Loucy (cell line): ENCODE results near the gene RIPOR3.
"Not testable (repeated sequence)": the region's sequence is repeated elsewhere in the genome, so short reads cannot be mapped to it uniquely, and the experiment has no call there.

ENCODE experiments used
- H2AFZ ChIP-seq: fragments of 200-600 bp; sonication (generic); 2 replicates; pipeline ENCODE4 v1.6.0; 2016; ENCODE audit warnings: antibody characterized with exemption, mild to moderate bottlenecking, low read length, moderate library complexity
- H3F3A ChIP-seq: fragments of 200-600 bp; 2 replicates; pipeline ENCODE4 v1.6.0; 2016; ENCODE audit warnings: antibody characterized with exemption, low read depth, mild to moderate bottlenecking
- H3K27me3 ChIP-seq: fragments of 200-600 bp; sonication (generic); 2 replicates; pipeline ENCODE4 v1.6.1; 2014; ENCODE audit warnings: low read length, mild to moderate bottlenecking; ENCODE audit not compliant: insufficient read depth, poor library complexity, severe bottlenecking
- H3K36me3 ChIP-seq: fragments of 200-600 bp; sonication (generic); 2 replicates; pipeline ENCODE4 v1.6.1; 2016; ENCODE audit warnings: low read length; ENCODE audit not compliant: insufficient read depth
- H3K4me1 ChIP-seq: fragments of 200-600 bp; sonication (generic); 2 replicates; pipeline ENCODE4 v1.5.1; 2014; ENCODE audit warnings: low read length, mild to moderate bottlenecking; ENCODE audit not compliant: insufficient read depth, poor library complexity, severe bottlenecking
- H3K4me2 ChIP-seq: fragments of 200-600 bp; sonication (generic); 2 replicates; pipeline ENCODE4 v1.6.0; 2014; ENCODE audit warnings: antibody characterized with exemption, low read length, low read depth, mild to moderate bottlenecking; ENCODE audit not compliant: poor library complexity, severe bottlenecking
- H3K4me3 ChIP-seq: fragments of 200-600 bp; sonication (generic); 2 replicates; pipeline ENCODE4 v1.5.1; 2014; ENCODE audit warnings: low read length, mild to moderate bottlenecking, mixed read lengths; ENCODE audit not compliant: poor library complexity, severe bottlenecking
- H3K79me2 ChIP-seq: fragments of 200-600 bp; sonication (generic); 2 replicates; pipeline ENCODE4 v1.6.1; 2014; ENCODE audit warnings: low read length; ENCODE audit not compliant: insufficient read depth
- H3K9ac ChIP-seq: fragments of 200-600 bp; sonication (generic); 2 replicates; pipeline ENCODE4 v1.6.0; 2014; ENCODE audit warnings: mild to moderate bottlenecking, low read depth, low read length, moderate library complexity; ENCODE audit not compliant: poor library complexity, severe bottlenecking
- H3K9me2 ChIP-seq: fragments of 200-600 bp; sonication (generic); replicated peaks from 2 replicates; pipeline ENCODE4 v1.6.1; 2016; ENCODE audit warnings: low read depth, low read length, mixed read lengths
- H3K9me3 ChIP-seq: fragments of 200-600 bp; sonication (generic); 2 replicates; pipeline ENCODE4 v1.6.1; 2014; ENCODE audit warnings: mild to moderate bottlenecking, antibody characterized with exemption, low read length, low read depth; ENCODE audit not compliant: insufficient read depth
- H4K20me1 ChIP-seq: fragments of 200-600 bp; sonication (generic); 2 replicates; pipeline ENCODE4 v1.6.0; 2014; ENCODE audit warnings: antibody characterized with exemption, low read length, mild to moderate bottlenecking; ENCODE audit not compliant: insufficient read depth, poor library complexity, severe bottlenecking
- EZH2phosphoT487 ChIP-seq: fragments of 200-600 bp; IDR thresholded peaks from 2 replicates; pipeline ENCODE4 v1.6.1; 2018; ENCODE audit warnings: antibody characterized with exemption, mild to moderate bottlenecking, moderate library complexity, borderline replicate concordance
- TF ChIP-seq, protein P1 (sequence below): fragments of 200-600 bp; sonication (generic); conservative IDR thresholded peaks from 2 replicates; pipeline ENCODE4 v1.5.1; 2014; ENCODE audit warnings: mild to moderate bottlenecking, antibody characterized with exemption, low read length

The RIPOR3 gene

DNA sequence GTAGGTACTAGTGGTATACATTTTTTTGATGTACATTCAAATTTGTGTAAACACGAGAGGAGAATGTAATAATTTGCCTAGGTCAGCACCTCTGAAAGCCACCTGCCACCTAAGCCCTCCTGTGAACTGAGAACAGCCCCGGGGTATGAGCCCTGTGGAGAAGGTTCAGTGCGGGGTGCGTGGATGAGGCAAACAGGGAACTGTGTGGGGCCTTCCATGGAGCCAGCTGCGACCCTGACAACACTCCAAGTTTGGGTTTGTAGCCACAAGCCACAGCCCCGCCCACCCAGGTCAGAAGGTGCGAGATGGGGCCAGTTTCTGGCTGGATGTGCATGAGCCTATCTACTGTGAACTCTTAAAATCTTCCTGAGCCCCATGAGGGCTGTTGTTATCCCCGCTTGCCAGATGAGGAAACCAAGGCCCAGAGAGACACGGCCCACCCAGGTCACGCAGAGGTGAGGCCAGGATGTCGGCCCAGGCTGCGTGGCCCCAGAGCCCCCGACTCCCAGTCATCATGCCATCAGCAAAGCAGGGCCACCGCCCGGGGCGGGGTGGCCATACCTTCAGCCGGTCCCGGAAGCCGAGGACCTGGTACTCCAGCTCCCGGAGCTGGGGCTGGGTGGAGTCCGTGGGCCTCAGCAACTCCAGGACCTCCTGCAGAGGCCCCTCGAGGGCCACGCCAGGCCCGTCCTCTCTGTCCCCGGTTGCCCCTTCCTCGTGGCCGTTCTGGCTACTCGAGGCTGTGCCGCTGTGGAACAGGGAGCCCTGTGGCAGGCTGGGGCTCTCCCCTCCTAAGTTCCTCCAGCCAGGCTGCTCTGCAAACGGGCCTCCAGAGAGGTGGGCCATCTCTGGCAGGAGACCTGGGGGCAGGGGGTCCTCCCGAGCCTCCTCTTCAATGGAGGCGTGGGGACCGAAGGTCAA lies 89.6 kb downstream of the RIPOR3 start:
- H3K36me3 ChIP-seq, result no peaks in the 10 kb centered on the region
- no peaks in the 10 kb centered on the region for H3K79me2 ChIP-seq
- H3K4me2 ChIP-seq, result no peak overlapping the region
- no peaks in the 10 kb centered on the region for H3K9me3 ChIP-seq
- no peak overlapping the region for H3K4me3 ChIP-seq
- H2AFZ ChIP-seq, result no peak overlapping the region
- H3K9me2 ChIP-seq, result no peaks in the 10 kb centered on the region
- TF ChIP-seq, protein P1, sequence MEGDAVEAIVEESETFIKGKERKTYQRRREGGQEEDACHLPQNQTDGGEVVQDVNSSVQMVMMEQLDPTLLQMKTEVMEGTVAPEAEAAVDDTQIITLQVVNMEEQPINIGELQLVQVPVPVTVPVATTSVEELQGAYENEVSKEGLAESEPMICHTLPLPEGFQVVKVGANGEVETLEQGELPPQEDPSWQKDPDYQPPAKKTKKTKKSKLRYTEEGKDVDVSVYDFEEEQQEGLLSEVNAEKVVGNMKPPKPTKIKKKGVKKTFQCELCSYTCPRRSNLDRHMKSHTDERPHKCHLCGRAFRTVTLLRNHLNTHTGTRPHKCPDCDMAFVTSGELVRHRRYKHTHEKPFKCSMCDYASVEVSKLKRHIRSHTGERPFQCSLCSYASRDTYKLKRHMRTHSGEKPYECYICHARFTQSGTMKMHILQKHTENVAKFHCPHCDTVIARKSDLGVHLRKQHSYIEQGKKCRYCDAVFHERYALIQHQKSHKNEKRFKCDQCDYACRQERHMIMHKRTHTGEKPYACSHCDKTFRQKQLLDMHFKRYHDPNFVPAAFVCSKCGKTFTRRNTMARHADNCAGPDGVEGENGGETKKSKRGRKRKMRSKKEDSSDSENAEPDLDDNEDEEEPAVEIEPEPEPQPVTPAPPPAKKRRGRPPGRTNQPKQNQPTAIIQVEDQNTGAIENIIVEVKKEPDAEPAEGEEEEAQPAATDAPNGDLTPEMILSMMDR, result no peak
- no peak for TF ChIP-seq EZH2phosphoT487
- H3K4me1 ChIP-seq, result peaks cover 6% of the 10 kb centered on the region
- H3K27me3 ChIP-seq, result no peaks in the 10 kb centered on the region
- H3F3A ChIP-seq, result no peaks in the 10 kb centered on the region
- H3K9ac ChIP-seq, result no peak overlapping the region
- no peaks in the 10 kb centered on the region for H4K20me1 ChIP-seq

DNA sequence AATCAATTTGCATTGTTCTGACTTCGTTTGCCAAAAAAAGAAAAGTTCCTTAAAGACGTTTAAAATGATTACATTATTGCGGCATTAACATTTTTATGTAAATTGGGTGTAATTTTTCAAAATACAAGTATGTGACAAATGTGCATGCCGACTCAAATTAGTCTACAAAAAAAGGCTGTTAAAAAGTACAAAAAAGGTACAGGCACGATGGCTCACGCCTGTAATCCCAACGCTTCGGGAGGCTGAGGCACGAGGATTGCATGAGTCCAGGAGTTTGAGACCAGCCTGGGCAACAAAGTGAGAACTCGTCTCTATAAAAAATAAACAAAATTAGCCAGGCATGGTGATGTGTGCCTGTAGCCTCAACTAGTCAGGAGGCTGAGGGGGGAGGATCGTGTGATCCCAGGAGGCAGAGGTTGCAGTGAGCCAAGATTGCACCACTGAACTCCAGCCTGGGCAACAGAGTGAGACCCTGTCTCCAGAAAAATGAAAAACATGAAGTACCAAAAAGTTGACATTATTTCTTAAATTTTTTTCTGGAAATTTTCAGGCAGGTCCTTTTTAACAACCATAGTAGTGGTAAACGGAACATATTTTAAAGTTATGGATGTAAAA lies 91.0 kb downstream of the RIPOR3 start:
- Histone ChIP-seq H2AFZ (no peak overlapping the region), H3K4me3 (no peak overlapping the region), H3K4me2 (no peak overlapping the region), H4K20me1 (no peaks in the 10 kb centered on the region), H3K36me3 (no peaks in the 10 kb centered on the region), H3K9me2 (no peaks in the 10 kb centered on the region), H3K9ac (no peak overlapping the region), H3K79me2 (no peaks in the 10 kb centered on the region), H3K27me3 (no peaks in the 10 kb centered on the region), H3F3A (no peaks in the 10 kb centered on the region), H3K9me3 (no peaks in the 10 kb centered on the region), H3K4me1 (peaks cover 6% of the 10 kb centered on the region)
- TF ChIP-seq, protein P1, result no peak
- TF ChIP-seq EZH2phosphoT487, result no peak

DNA sequence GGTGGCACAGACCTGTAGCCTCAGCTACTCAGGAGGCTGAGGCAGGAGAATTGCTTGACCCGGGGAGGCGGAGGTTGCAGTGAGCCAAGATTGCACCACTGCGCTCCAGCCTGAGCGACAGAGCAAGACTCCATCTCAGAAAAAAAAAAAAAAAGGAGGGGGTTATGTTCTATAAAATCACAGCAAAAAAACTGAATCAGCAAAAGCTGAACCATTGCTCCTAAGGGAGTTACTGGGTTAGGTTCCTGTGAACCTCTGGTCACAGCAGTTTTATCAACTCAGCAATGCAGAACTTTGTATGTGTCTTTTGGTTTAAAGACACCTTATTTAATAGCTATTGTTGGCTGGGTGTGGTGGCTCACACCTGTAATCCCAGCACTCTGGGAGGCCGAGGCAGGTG lies 92.6 kb downstream of the RIPOR3 start:
- not testable (repeated sequence) for H3K79me2 ChIP-seq

More for the DNA sequence above, 92.6 kb downstream of the RIPOR3 start:
- not testable (repeated sequence) for H3K27me3 ChIP-seq, H2AFZ ChIP-seq, H3K4me1 ChIP-seq, H3K36me3 ChIP-seq, H3K9ac ChIP-seq, H3K4me3 ChIP-seq, H3K9me3 ChIP-seq, H4K20me1 ChIP-seq, H3K4me2 ChIP-seq, H3K9me2 ChIP-seq, H3F3A ChIP-seq
